Ecto neural progenitor cell (in vitro differentiated cells): ENCODE data around the gene PPP4R3B.
"Not testable (repeated sequence)": the region's sequence is repeated elsewhere in the genome, so short reads cannot be mapped to it uniquely, and the experiment has no call there.

Experiments
- DNase-seq: peaks from one replicate; pipeline ENCODE4 v3.0.0-alpha.2; 2018; ENCODE audit warnings: low spot score

PPP4R3B gene

GRCh38 chr2:55595536-55595935 is 21.9 kb downstream of the PPP4R3B start:
- DNase-seq = no peak

DNA sequence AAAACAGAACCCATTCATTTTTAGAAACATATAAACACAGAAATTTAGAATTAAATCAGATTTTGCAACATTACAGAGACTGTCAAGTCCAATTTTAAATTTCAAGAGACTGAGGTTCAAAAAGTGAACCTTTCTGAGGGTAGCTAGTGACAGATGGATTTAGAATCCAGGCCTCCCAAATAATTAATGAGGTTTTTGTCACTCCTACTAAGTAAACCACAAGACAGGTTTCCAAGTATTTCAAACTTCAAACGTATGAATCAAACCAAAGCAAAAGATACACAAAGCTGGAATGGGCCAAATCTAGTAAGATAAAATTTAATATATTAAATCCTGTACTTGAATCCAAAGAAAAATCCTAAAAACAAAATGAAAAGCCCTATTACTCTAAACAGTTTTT is 25.3 kb downstream of the PPP4R3B start:
- DNase-seq = no peak

GRCh38 chr2:55590810-55591440 is 26.5 kb downstream of the PPP4R3B start:
- DNase-seq = no peak

GRCh38 chr2:55585451-55586080 is 31.9 kb downstream of the PPP4R3B start:
- no peak for DNase-seq

- DNase-seq = no peak
These were observed 35.4 kb downstream of the PPP4R3B start for GRCh38 chr2:55581874-55582547.

GRCh38 chr2:55581435-55581834 is 36.0 kb downstream of the PPP4R3B start:
- DNase-seq = no peak

DNA sequence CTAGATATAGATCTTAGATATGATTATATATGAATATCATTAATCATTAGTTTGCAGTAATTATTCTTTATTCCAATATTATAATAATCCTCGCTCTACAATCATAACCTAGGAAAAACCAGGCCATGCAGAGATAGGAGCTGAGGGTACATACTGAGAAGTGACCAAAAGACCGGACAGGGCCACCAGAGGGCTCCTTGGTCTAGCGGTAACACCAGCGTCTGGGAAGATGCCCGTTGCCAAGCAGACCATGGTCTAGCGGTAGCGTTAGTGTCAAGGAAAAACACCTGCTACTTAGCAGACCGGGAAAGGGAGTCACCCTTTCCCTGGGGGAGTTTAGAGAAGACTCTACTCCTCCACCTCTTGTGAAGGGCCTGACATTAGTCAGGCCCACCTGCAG is 48.4 kb downstream of the PPP4R3B start:
- not testable (repeated sequence) for DNase-seq

DNA sequence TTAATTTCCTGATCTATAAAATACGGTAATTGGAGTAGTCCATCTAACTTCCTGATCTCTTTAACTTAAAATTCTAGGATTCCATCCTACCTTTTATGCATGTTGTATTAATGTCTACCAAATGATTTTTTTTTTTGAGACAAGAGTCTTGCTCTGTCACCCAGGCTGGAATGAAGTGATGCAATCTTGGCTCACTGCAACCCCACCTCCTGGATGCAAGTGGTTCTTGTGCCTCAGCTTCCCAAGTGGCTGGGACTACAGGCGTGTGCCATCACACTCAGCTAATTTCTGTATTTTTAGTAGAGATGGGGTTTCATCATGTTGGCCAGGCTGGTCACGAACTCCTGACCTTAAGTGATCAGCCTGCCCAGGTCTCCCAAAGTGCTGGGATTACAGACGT is 50.1 kb downstream of the PPP4R3B start:
- DNase-seq = no peak

- no peak for DNase-seq
These were observed 51.8 kb downstream of the PPP4R3B start for GRCh38 chr2:55565613-55566012.

DNA sequence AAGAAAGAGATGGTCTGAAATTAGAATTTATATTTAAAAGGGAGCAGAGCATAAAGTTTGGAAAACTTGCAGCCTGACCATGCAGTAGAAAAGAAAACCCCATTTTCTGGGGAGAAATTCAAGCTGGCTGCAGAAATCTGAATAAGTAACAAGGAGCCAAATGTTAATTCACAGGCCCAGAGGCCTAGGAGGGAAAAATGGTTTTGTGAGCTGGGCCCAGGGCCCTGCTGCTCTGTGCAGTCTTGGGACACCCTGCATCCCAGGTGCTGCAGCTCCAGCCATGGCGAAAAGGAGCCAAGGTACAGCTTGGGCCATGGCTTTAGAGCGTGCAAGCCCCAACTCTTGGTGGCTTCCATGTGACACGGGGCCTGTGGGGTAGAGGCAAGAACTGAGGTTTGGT is 56.6 kb downstream of the PPP4R3B start:
- no peak for DNase-seq

GRCh38 chr2:55556809-55557208 is 60.6 kb downstream of the PPP4R3B start:
- no peak for DNase-seq

DNA sequence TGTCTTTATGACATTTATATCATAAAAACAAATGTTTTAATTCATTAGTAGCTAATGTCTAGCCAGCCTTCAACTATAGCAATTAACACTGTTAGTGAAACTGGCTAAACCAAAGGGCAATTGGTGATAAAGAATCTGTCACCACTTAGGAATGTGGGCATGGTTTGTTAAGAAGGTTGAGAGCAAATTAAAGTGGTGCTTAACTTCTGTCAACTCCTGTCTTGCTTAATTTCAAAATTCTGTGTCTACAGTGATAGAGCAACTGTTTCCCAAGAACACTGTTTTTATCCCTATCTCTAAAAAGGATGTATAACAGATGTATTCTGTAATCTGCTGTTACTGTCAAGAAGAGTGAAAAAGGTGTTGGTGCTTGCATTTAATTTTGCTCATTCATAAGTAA is 61.4 kb downstream of the PPP4R3B start:
- no peak for DNase-seq

- no peak for DNase-seq
These were observed 64.1 kb downstream of the PPP4R3B start for GRCh38 chr2:55553321-55553720.

- DNase-seq = no peak
These were observed 66.9 kb downstream of the PPP4R3B start for GRCh38 chr2:55550368-55551102.

DNA sequence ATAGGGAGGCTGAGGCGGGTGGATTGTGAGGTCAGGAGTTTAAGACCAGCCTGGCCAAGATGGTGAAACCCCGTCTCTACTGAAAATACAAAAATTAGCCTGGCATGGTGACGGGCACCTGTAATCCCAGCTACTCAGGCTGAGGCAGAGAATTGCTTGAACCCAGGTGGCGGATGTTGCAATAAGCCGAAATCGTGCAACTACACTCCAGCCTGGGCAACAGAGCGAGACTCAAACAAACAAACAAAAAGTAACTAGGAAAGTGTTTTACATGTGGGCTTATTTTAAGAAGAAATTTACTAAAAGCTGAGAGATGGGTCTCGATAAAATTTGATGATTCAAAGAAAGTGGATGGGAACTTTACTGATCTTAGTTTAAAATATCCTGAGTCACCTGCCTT is 69.7 kb downstream of the PPP4R3B start:
- not testable (repeated sequence) for DNase-seq

DNA sequence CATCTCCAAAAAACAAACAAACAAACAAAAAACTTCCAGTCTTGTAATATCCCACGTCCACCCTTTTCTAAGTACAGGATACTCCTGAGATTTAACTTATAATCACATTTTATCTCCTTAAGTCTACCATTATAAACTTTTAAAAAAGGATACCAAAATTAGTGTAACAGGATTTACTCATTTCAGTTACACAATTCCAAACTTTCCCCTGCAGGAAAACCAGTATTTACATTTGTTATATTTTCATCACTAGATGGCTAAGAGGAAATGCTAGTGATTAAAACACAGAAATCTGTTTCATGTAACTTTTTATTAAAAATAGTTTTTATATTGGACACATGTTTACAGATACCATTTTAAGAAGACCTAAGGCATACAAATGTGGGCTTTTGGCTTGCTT is 70.4 kb downstream of the PPP4R3B start:
- no peak for DNase-seq

- DNase-seq = no peak
These were observed 86.8 kb downstream of the PPP4R3B start for GRCh38 chr2:55530539-55531081.

GRCh38 chr2:55526174-55526573 is 91.2 kb downstream of the PPP4R3B start:
- DNase-seq = no peak

- no peak for DNase-seq
These were observed 92.5 kb downstream of the PPP4R3B start for GRCh38 chr2:55524884-55525437.

DNA sequence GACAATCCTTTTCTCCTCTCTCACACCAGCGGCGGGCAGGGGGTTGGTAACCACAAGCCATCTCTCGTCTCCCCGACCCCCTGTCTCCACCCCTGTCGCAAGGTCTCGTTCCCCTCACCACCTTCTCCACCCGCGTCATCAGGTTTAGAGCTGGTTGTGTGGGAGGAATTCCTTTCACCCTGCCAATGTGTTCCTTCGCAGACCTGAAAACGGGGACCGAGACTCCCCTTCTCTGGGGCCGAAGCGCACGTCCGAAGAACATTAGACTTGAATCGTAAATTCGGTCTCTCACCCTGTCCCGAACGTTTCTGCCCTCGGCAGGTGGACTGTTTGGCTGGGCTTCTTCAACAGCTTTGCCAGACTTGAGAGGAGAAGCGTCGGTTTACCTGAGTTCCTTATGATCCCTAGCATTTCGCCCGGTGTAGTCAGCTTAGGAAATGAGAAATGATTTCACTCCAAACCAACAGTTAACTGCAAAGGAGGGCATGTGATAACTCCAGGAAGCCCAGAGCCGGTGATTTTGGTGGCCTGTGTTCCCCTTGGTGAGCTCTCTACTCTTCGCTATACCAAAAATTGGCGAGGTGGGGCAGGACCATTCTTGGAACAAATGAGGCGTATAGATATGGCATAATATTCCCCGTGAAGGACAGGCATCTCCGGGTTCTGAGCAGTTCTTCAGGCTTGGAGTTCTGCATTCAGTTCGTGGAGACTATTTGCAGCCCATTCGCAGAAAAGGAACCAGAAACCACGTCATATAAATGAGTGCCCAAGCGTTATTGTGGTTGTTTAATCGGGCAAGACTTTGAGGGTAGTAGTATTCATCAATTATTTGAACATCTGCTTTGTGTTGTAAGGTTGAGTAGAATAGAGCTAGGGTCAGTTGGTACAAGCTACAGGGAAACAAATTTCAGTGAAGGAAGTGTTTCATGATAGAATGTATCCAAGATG is 97.2 kb downstream of the PPP4R3B start:
- DNase-seq = no peak

DNA sequence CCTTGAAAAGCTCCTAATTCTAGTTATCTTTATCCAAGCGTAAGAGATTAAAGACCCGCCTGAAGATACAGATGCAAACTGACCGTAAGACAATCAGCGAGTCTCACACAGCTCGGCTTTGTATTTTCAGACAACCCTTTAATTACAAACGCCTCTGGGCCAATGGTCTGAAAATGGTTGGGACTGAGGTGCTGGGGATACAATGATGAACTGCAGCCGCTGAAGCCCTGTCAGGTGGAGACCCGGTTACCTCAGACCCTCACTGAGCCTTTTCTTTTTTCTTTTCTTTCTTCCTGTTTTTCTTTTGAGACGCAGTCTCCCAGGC is 98.6 kb downstream of the PPP4R3B start:
- no peak for DNase-seq
